Stimulated activated CD8-positive, alpha-beta memory T cell treated with anti-CD3 and anti-CD28 coated beads, Interleukin-7, amount 100 ng/mL, for 4 hours (primary cell): ENCODE measurements around the gene TNS3.
"Not testable (repeated sequence)": the region's sequence is repeated elsewhere in the genome, so short reads cannot be mapped to it uniquely, and the experiment has no call there.

Source experiments
- DNase-seq, 2 donors: peaks; one replicate each; pipeline ENCODE4 v3.0.0-alpha.2; 2020; ENCODE audit warnings: low read depth in 2 of 2

TNS3 gene

GRCh38 chr7:47452295-47452694 is 129.6 kb downstream of the TNS3 start:
- DNase-seq, result no peak

GRCh38 chr7:47451851-47452205 is 130.1 kb downstream of the TNS3 start:
- no peak for DNase-seq

GRCh38 chr7:47449810-47450590 is 131.9 kb downstream of the TNS3 start:
- no peak for DNase-seq

GRCh38 chr7:47448971-47449370 is 132.9 kb downstream of the TNS3 start:
- DNase-seq, result no peak

DNA sequence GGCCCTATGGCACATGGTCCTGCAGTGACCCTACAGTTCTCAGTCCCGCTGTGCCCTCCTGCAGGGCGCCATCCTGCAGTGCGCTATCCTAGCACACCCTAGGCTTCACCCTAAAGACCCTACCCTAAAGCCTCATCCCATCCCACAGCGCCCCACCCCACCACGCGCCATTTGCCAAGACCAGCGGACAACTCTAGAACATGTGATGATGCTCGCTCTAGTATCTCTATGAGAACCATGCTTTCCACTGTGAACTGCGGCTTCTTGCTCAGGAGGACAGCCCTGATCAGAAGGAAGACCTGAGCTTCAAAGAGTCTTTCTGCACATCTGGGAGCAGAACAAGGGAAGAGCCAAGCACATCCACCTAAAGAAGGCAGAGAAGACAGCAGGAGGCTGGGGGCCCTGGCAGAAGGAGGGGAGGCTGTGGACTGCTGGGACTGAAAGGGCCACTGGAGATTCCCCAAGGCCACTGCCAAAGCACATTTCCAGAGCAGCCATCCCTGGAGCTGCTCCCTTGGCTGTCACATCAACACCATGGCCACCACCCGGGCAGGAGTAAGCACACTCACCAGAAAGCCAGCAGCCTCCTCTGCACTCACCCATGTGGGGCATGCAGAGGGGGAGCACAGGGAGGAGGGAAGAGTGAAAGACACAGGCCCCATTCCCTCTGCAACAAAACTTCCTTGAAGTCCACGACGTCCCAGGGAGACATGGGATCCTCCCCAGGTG is 134.1 kb downstream of the TNS3 start:
- DNase-seq, result no peak

GRCh38 chr7:47446871-47447466 is 134.9 kb downstream of the TNS3 start:
- DNase-seq, result no peak

DNA sequence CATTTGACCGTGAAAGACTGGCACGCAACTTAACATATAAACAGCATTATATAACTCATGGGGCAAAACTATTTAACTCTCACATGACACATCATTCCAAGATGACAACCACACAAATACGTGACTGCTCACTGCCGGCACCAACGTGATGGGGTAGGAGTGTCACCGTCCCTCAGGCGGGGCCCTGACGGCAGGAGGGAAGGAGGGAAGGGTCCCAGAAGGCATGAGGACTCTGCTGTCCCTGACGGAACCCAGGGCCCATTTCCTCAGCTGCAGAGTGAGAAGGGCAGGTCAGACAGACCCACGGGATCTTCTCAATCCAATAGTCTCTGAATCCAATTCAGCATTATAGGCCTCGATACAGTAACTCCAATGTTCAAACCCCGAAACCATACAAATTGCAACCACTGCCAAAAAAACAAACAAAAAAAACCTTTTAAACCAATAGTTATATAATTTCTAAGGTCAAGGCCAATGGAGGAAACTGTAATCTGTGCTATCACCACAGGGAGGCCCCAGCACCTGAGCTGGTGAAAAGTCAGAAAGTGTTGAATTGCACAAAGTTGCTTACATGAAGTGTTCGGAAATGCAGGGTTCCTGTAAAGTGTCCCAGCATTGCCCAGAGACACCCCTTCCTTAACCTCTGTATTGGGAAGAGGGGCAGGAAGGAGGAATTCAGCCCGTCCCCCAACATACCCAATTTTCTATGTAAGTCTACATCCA is 137.4 kb downstream of the TNS3 start:
- DNase-seq, result no peak

GRCh38 chr7:47443049-47443448 is 138.9 kb downstream of the TNS3 start:
- DNase-seq, result no peak

DNA sequence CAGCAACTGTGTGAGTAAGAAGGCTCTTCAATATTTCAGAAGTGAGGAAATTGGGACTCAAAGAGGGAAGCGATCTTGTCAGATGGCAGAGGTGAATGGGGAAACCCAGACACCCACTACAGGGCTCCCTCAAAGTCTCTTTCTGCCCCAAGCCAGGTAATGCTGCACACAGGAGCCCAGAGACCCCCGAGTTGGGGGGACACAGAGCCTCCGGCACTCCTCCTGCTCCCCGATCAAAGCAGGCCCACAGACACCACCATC is 139.4 kb downstream of the TNS3 start:
- DNase-seq, result no peak

DNA sequence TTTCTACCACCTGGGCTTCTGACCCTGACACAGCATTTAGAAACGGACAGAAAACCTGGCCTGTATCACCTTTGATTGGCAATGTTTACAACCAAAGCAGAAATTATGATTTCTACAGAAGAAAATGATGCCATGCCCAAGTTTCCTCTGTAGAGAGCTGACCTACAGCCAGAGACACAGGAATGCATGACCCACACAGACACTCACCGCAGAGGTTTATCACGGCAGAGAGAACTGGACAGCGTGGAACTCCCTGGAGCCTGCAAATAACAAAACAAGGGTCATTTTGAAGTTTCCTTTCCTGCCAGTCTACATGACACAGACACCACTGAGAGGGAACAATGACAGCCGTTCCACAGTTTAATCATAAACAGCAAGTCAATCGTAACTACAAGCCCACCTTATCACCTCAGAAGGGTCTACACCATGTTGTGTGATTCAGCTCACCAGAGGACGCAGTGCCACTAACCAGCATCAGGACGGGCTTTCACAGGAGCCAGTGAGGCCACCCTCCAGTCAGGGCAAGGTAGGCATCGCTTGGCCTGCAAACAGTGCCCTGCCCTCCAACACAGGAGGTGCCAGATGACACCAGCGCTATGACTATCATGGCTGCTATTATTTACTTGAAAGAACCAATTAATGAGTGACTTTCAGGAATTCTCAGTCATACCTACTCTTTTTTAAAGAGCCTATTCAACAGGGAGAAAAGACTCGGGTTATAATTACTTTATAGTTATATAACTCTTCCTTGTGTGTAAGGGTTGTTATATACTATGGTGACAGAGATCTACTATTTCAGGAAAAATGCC is 139.9 kb downstream of the TNS3 start:
- DNase-seq, result no peak

GRCh38 chr7:47441048-47441447 is 140.9 kb downstream of the TNS3 start:
- DNase-seq, result not testable (repeated sequence)

DNA sequence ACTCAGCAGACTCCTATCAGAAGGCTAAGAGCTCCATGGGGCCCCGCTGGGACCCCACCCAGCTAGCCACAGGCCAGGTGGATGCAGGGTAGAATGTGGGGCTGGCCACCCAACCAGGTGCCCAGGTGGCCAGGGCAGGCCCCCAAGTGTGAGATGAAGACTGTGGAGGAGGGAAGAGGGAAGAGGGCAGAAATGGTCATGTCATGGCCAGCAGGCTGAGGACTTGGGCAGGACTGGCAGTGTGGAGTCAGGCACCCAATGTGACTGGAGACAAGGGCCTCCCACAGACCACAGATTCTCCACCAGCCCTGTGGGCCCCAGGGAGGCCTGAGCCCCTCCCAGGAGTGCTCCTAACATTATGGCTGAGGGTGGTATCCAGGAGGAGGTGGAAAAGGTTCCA is 141.6 kb downstream of the TNS3 start:
- DNase-seq, result no peak

- no peak for DNase-seq
Measured at GRCh38 chr7:47439181-47439667, 142.7 kb downstream of the TNS3 start.

DNA sequence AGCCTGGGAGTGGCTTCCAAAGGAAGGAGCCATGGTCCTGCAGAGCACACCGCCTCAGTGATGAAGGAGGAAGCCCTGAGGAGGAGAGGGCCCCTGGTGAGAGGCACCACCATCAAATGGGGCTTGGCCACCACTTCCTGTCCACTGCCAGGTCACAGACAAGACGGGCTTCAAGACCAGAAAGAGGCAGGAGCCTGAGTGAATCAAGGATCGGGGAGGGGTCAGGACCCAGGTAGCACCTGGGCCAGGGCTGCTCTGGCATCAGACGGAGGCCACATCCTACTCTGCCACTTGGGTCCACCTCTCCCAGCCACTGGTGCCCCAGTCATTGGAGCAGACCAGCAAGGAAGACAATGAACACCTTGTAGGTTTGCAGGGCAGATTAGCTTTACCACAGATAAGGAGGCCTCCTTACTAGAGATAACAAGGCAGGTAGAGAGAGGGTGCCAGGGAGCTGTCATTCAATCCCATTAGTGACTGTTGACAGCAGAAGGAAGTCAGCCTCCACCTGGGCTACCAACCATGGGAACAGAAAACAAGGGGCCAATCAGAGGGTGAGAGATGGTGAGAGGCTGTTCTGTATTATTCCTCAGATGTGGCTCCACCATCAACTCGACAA is 143.4 kb downstream of the TNS3 start:
- no peak for DNase-seq

- DNase-seq, result no peak
Measured at GRCh38 chr7:47435889-47436312, 146.0 kb downstream of the TNS3 start.

GRCh38 chr7:47433564-47433895 is 148.4 kb downstream of the TNS3 start:
- no peak for DNase-seq

DNA sequence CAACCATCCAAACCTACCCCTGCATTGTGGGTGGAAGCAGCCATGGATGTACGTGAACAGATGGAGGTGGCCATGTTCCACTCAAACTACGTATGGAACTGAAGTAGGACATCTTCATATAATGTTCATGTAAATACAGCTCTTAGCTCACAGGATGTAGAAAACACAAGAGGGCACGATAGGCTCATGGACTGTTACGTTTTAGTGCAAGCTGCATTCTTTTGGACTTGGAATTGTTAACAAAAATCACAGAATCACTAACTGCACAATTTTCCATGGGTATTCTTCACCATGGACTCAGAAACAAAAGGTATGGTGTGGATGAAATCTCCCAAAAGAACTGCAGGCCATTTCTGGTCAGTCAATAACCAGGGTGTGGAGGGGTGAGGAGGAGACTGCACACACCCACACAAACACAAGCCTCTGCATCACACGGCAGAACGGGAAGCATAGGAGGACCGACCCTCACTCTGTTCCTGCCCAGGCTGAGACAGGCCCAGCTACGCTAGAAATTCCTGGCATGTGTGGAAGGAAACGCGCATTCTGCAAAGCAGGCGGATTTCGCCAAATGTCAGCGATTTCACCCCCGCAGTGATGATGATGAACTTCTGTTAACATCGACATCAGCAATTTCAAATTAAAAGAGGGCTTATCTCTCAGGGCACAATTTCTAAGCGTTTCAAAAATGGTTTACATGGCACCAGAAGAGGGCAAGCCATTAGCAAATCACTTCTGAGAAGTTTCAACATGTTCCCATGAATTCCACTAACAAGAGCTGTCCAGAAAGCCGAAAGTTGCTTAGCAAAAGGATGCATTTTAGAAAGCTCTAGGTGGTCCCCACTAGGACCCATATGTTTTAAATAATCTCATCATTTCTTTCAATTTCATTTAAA is 149.0 kb downstream of the TNS3 start:
- no peak for DNase-seq

DNA sequence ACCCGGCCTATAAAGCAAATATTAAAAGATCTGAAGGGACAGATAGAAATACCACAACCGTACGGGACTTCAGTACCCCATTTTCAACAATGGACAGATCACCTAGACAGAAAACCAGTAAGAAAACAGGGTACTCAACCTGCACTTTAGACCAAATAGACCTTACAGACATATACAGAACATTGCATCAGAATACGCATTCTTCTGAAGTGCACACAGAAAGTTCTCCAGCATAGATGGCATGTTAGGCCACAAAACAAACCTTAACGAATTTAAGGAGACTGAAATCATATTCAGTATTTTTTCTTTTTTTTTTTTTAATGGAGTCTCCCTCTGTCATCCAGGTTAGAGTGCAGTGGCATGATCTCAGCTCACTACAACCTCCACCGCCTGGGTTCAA is 151.5 kb downstream of the TNS3 start:
- no peak for DNase-seq

GRCh38 chr7:47428768-47429472 is 153.0 kb downstream of the TNS3 start:
- no peak for DNase-seq
